ENCODE data around the gene NTM.

DNA sequence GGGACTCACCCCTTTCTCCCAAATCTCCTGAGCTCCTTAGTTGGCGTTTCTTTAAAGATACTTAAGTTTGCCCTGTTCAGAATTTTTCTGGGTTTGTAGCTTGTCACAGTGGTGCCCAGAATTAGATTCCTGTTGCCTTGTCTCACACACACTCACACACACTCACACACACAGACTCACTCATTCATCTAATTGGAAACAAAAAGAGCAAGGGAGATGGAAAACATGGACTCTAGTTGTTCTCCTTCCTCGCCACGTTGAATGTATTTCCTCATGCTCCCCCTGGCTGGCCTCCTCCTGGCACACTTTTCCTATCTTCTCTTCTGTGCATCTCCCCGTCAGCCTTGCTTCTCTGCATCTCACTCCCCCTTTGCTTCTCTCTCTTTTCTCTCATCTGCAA, 752.3 kb downstream of the NTM start:
- TF ChIP-seq CTCF (IDR thresholded peaks at IDR 0.05; ENCODE audit: extremely low read depth in 1 of 2, insufficient read depth in 1 of 2, low read depth in 1 of 2, low read length in 2 of 2) (no peak), POLR2A (IDR thresholded peaks at IDR 0.05; ENCODE audit: low read depth, low read length) (no peak), EZH2 (IDR thresholded peaks at IDR 0.05; ENCODE audit: borderline replicate concordance, low read depth, low read length, severe bottlenecking) (no peak), POLR2AphosphoS5 (IDR thresholded peaks at IDR 0.05; ENCODE audit: insufficient read depth, low read depth, low read length) (no peak)

All from endothelial cell of umbilical vein (primary cell).